WTC11 (cell line): ENCODE data around the gene CCDC82. TPM values are rescaled to one million over a fixed set of nuclear protein-coding genes. Genes with fewer than 3 reads are reported as not detected.

Experiments used
- ATAC-seq: fragments of 200-7000 bp; cut with Tn5 transposase; 2 replicates; pipeline ENCODE4 v1.10.0; 2021; ENCODE audit warnings: mild to moderate bottlenecking, moderate library complexity
- CTCF ChIA-PET: fragments of 300-600 bp; sonication (Branson Sonifier 250); formaldehyde crosslinking; loops from one replicate; lab custom pipeline; 2021; ENCODE audit warnings: antibody characterized with exemption; lab: Charles Lee
- POLR2A ChIA-PET: fragments of 350-600 bp; sonication (Branson Sonifier 250); formaldehyde crosslinking; loops from one replicate; lab custom pipeline; 2021; ENCODE audit warnings: antibody characterized with exemption; lab: Charles Lee
- DNase-seq: peaks from one replicate; pipeline ENCODE4 v3.0.0; 2021; ENCODE audit warnings: low spot score
- H3K27ac Mint-ChIP-seq: 2 replicates; pipeline ENCODE4 v1.8.0; 2021; ENCODE audit warnings: mixed read lengths
- H3K27me3 Mint-ChIP-seq: 2 replicates; pipeline ENCODE4 v1.8.0; 2021; ENCODE audit warnings: low read depth, mild to moderate bottlenecking, moderate library complexity, mixed read lengths
- H3K36me3 Mint-ChIP-seq: 2 replicates; pipeline ENCODE4 v1.8.0; 2021; ENCODE audit warnings: mixed read lengths
- H3K4me1 Mint-ChIP-seq: 2 replicates; pipeline ENCODE4 v1.8.0; 2022; ENCODE audit warnings: mixed read lengths
- H3K4me3 Mint-ChIP-seq: 2 replicates; pipeline ENCODE4 v1.8.0; 2021; ENCODE audit warnings: mild to moderate bottlenecking, moderate library complexity, mixed read lengths
- H3K9me3 Mint-ChIP-seq: 2 replicates; pipeline ENCODE4 v1.8.0; 2021; ENCODE audit warnings: mixed read lengths
- AR ChIP-seq: fragments of 250-450 bp; sonication (Bioruptor Pico); IDR thresholded peaks from 2 replicates; pipeline ENCODE4 v1.9.0; 2021; ENCODE audit warnings: mild to moderate bottlenecking
- CREM ChIP-seq: sonication (generic); formaldehyde crosslinking; IDR thresholded peaks from 2 replicates; pipeline ENCODE4 v1.8.1; 2022; ENCODE audit warnings: mild to moderate bottlenecking, missing genetic modification reagents, moderate library complexity
- E2F1 ChIP-seq: sonication (generic); formaldehyde crosslinking; IDR thresholded peaks from 2 replicates; pipeline ENCODE4 v1.8.0; 2022; ENCODE audit warnings: mild to moderate bottlenecking, missing genetic modification reagents
- ESRRA ChIP-seq: sonication (generic); formaldehyde crosslinking; IDR thresholded peaks from 2 replicates; pipeline ENCODE4 v1.8.1; 2022; ENCODE audit warnings: mild to moderate bottlenecking, missing genetic modification reagents, borderline replicate concordance
- FOXJ3 ChIP-seq: sonication (generic); formaldehyde crosslinking; IDR thresholded peaks from 2 replicates; pipeline ENCODE4 v1.9.0; 2021; ENCODE audit warnings: missing genetic modification reagents, mild to moderate bottlenecking, borderline replicate concordance
- GABPB1 ChIP-seq: sonication (generic); formaldehyde crosslinking; IDR thresholded peaks from 2 replicates; pipeline ENCODE4 v1.8.1; 2023; ENCODE audit warnings: mild to moderate bottlenecking, missing genetic modification reagents
- KAT7 ChIP-seq: sonication (generic); formaldehyde crosslinking; IDR thresholded peaks from 2 replicates; pipeline ENCODE4 v1.8.1; 2023; ENCODE audit warnings: missing genetic modification reagents, mild to moderate bottlenecking, borderline replicate concordance
- NR3C1 ChIP-seq: sonication (generic); formaldehyde crosslinking; conservative IDR thresholded peaks from 2 replicates; pipeline ENCODE4 v1.8.1; 2023; ENCODE audit warnings: low read depth, mild to moderate bottlenecking, missing genetic modification reagents
- RELA ChIP-seq: sonication (generic); formaldehyde crosslinking; IDR thresholded peaks from 2 replicates; pipeline ENCODE4 v1.8.1; 2022; ENCODE audit warnings: missing genetic modification reagents, mild to moderate bottlenecking, borderline replicate concordance
- SMAD3 ChIP-seq: sonication (generic); formaldehyde crosslinking; IDR thresholded peaks from 2 replicates; pipeline ENCODE4 v1.8.0; 2022; ENCODE audit warnings: missing genetic modification reagents, mild to moderate bottlenecking, borderline replicate concordance
- TCF7 ChIP-seq: sonication (generic); formaldehyde crosslinking; IDR thresholded peaks from 2 replicates; pipeline ENCODE4 v1.8.0; 2022; ENCODE audit warnings: mild to moderate bottlenecking, low read depth, missing genetic modification reagents, moderate library complexity
- ZBTB21 ChIP-seq: sonication (generic); formaldehyde crosslinking; IDR thresholded peaks from 2 replicates; pipeline ENCODE4 v1.8.1; 2023; ENCODE audit warnings: mild to moderate bottlenecking, missing genetic modification reagents, borderline replicate concordance
- microRNA-seq: library from miRNA; unstranded; fragments of <30 nt; microRNA quantifications from one replicate; pipeline ENCODE4 v1.2.0, GENCODE V29; 2022; ENCODE audit warnings: borderline number of aligned reads
- total RNA-seq: library from RNA; stranded (reverse); gene quantifications from 3 replicates; pipeline ENCODE4 v1.2.3, GENCODE V29; 2021
- TF ChIP-seq, protein P1 (sequence below): sonication (generic); formaldehyde crosslinking; IDR thresholded peaks from 2 replicates; pipeline ENCODE4 v1.8.0; 2022; ENCODE audit warnings: missing genetic modification reagents

Gene CCDC82
- total RNA-seq, 1 experiment from 2014 or later: 16.3 TPM

GRCh38 chr11:96303980-96304379 is 85.7 kb downstream of the CCDC82 start:
- no peaks in the 10 kb centered on the region for H3K9me3 Mint-ChIP-seq
- H3K27ac Mint-ChIP-seq: no peak overlapping the region; the same call in 1 of the 2 replicates
- ChIA-PET POLR2A (no interaction called here), CTCF (interaction anchor here (1.4 kb wide), 1 partner anchor 39 kb away, joined by 5 read pairs; the partner anchor contains the start of gene MAML2)
- H3K4me3 Mint-ChIP-seq: no peak overlapping the region
- ATAC-seq (no peak), DNase-seq (no peak)
- H3K27me3 Mint-ChIP-seq: no peaks in the 10 kb centered on the region
- TF ChIP-seq RELA (CRISPR knock-in tag) (no peak), GABPB1 (CRISPR knock-in tag) (no peak), ZBTB21 (CRISPR knock-in tag) (no peak), SMAD3 (no peak), TCF7 (no peak), E2F1 (CRISPR knock-in tag) (no peak), FOXJ3 (CRISPR knock-in tag) (no peak)
- TF ChIP-seq, protein P1, sequence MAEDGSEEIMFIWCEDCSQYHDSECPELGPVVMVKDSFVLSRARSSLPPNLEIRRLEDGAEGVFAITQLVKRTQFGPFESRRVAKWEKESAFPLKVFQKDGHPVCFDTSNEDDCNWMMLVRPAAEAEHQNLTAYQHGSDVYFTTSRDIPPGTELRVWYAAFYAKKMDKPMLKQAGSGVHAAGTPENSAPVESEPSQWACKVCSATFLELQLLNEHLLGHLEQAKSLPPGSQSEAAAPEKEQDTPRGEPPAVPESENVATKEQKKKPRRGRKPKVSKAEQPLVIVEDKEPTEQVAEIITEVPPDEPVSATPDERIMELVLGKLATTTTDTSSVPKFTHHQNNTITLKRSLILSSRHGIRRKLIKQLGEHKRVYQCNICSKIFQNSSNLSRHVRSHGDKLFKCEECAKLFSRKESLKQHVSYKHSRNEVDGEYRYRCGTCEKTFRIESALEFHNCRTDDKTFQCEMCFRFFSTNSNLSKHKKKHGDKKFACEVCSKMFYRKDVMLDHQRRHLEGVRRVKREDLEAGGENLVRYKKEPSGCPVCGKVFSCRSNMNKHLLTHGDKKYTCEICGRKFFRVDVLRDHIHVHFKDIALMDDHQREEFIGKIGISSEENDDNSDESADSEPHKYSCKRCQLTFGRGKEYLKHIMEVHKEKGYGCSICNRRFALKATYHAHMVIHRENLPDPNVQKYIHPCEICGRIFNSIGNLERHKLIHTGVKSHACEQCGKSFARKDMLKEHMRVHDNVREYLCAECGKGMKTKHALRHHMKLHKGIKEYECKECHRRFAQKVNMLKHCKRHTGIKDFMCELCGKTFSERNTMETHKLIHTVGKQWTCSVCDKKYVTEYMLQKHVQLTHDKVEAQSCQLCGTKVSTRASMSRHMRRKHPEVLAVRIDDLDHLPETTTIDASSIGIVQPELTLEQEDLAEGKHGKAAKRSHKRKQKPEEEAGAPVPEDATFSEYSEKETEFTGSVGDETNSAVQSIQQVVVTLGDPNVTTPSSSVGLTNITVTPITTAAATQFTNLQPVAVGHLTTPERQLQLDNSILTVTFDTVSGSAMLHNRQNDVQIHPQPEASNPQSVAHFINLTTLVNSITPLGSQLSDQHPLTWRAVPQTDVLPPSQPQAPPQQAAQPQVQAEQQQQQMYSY (CRISPR knock-in tag): no peak
- peaks cover 42% of the 10 kb centered on the region for H3K4me1 Mint-ChIP-seq
- no peaks in the 10 kb centered on the region for H3K36me3 Mint-ChIP-seq

DNA sequence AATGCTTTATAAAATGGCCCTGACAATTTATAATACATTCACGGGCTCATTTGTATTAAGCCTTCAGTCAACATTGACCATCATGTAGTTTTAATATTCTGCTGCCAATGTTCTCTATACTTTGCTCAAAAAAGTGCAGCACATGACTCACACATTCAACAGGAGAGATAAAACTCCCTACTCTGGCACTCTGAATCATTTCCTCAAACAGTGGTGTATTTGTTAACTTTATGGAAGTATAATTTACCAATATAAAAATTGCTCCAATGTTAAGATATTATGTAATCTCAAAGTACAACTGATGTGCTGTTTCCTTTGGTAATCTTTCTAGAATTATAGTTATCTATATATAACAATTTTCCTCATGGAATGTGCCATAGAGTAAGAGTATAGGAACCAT is 86.6 kb downstream of the CCDC82 start:
- DNase-seq (no peak), ATAC-seq (no peak)
- POLR2A ChIA-PET: no interaction called here
- CTCF ChIA-PET: no interaction called here
- Mint-ChIP-seq H3K9me3 (no peaks in the 10 kb centered on the region), H3K4me3 (no peak overlapping the region), H3K27ac (no peak overlapping the region), H3K4me1 (peaks cover 37% of the 10 kb centered on the region), H3K36me3 (no peaks in the 10 kb centered on the region), H3K27me3 (no peaks in the 10 kb centered on the region)
- TF ChIP-seq NR3C1 (CRISPR knock-in tag) (no peak), AR (no peak), ESRRA (CRISPR knock-in tag) (no peak), ZBTB21 (CRISPR knock-in tag) (no peak), CREM (CRISPR knock-in tag) (no peak), KAT7 (no peak)

Small RNA genes lying within 50 kb of the gene (microRNA-seq; reads per million reads assigned to microRNA genes)
- gene MIR1260B: not detected

Other genes with a start within 250 kb of the CCDC82 start
- 5.1 to 8.1 TPM (median 5.2 TPM) in 3 replicates for gene MAML2, start 46.7 kb downstream of the CCDC82 start, total RNA-seq
- 5.0 to 6.1 TPM (median 5.7 TPM) in 3 replicates for gene JRKL, start 101 bp upstream of the CCDC82 start, total RNA-seq